ENCODE data around the gene OXSM. TPM values are rescaled to one million over a fixed set of nuclear protein-coding genes. Genes with fewer than 3 reads are reported as not detected.

Gene OXSM
- total RNA-seq, 6 donors from 2014 or later, result 4.2 to 9.1 (median 7.8) TPM

DNA sequence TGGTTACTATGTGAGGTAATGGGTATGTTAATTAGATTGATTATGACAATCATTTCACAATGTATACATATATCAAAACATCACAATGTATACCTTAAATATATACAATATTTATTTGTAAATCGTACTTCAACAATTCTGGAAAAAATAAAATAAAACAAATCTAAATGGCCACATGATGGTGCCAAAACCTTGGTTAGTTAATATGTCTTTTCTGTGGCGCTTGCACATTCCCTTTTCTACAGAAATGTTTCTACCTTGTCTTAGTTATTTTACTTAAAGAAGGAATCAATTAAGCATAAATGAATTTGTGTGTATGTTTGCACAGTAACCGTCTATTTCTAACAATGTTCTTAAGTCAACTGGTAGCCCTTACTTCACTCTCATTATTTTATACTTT lies 53.4 kb downstream of the OXSM start:
- TF ChIP-seq EP300 (IDR thresholded peaks at IDR 0.05) (no peak), POLR2A (IDR thresholded peaks at IDR 0.05) (no peak), POLR2AphosphoS5 (IDR thresholded peaks at IDR 0.05) (no peak)
- TF ChIP-seq, protein P1, sequence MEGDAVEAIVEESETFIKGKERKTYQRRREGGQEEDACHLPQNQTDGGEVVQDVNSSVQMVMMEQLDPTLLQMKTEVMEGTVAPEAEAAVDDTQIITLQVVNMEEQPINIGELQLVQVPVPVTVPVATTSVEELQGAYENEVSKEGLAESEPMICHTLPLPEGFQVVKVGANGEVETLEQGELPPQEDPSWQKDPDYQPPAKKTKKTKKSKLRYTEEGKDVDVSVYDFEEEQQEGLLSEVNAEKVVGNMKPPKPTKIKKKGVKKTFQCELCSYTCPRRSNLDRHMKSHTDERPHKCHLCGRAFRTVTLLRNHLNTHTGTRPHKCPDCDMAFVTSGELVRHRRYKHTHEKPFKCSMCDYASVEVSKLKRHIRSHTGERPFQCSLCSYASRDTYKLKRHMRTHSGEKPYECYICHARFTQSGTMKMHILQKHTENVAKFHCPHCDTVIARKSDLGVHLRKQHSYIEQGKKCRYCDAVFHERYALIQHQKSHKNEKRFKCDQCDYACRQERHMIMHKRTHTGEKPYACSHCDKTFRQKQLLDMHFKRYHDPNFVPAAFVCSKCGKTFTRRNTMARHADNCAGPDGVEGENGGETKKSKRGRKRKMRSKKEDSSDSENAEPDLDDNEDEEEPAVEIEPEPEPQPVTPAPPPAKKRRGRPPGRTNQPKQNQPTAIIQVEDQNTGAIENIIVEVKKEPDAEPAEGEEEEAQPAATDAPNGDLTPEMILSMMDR (IDR thresholded peaks at IDR 0.05), result no peak
- 53 to 54% methylated on average over 3 of the region's 3 CpGs for WGBS, 2 donors
- Histone ChIP-seq H3K36me3 (no peaks in the 10 kb centered on the region), H3K4me3 (no peak overlapping the region), H3K27ac (no peak overlapping the region), H3K9me3 (no peaks in the 10 kb centered on the region), H3K4me1 (no peaks in the 10 kb centered on the region), H3K27me3 (no peaks in the 10 kb centered on the region)
- DNase-seq (no peak), ATAC-seq (ENCODE audit: low FRiP score in 2 of 2) (no peak)

Other genes starting within 250 kb of the OXSM start
- 100 to 1,000 TPM in 2 of 6 donors, 10 to 100 TPM in 4; 67.7 to 168 (median 75.6) TPM for gene TOP2B, start 125.2 kb upstream of the OXSM start, total RNA-seq
- gene NGLY1, start 6.6 kb upstream of the OXSM start, total RNA-seq, result 10 to 100 TPM; 17.8 to 58.1 (median 32.5) TPM